Adrenal gland (tissue), 12 donors: Measurements from ENCODE around the gene UXS1. TPM values are rescaled to one million over a fixed set of nuclear protein-coding genes. Genes with fewer than 3 reads are reported as not detected.

Experiments used
- DNase-seq, 7 donors: peaks; one replicate each; pipeline ENCODE4 v3.0.0-alpha.2; 2019 to 2020
- H3K27ac ChIP-seq, 5 donors: fragments of 200-600 bp; sonication (generic) in 4 of 5; 1 replicate in 3 of 5; 2 replicates in 2 of 5; pipeline versions ENCODE4 v1.5.1 to v1.8.0; 2016 to 2020; ENCODE audit warnings: mild to moderate bottlenecking in 1 of 5
- H3K27me3 ChIP-seq: fragments of 200-600 bp; 2 replicates; pipeline ENCODE4 v1.8.0; 2021
- H3K36me3 ChIP-seq, 2 donors: fragments of 200-600 bp; replicated peaks in 1 of 2; 1 replicate in 1 of 2; 2 replicates in 1 of 2; pipeline versions ENCODE4 v1.5.1 to v1.8.0; 2018 to 2022
- H3K4me1 ChIP-seq, 2 donors: fragments of 200-600 bp; replicated peaks in 1 of 2; 1 replicate in 1 of 2; 2 replicates in 1 of 2; pipeline versions ENCODE4 v1.5.1 to v1.8.0; 2018 to 2021
- H3K4me3 ChIP-seq, 4 donors: fragments of 200-600 bp; sonication (generic) in 3 of 4; one replicate each; pipeline ENCODE4 v1.5.1; 2016 to 2018
- H3K9me3 ChIP-seq, 3 donors: fragments of 200-600 bp; sonication (generic) in 1 of 3; replicated peaks in 1 of 3; 1 replicate in 2 of 3; 2 replicates in 1 of 3; pipeline versions ENCODE4 v1.5.1 to v1.8.0; 2016 to 2021
- POLR2A ChIP-seq, 2 donors: fragments of 450-650 bp; IDR thresholded peaks; one replicate each; pipeline ENCODE4 v1.6.1; 2017; ENCODE audit warnings: antibody characterized with exemption in 2 of 2, mild to moderate bottlenecking in 2 of 2, moderate library complexity in 1 of 2
- WGBS, 4 donors: extraction: QIAGEN DNeasy Blood & Tissue Kit in 2 of 4; methylation state at CpG; one replicate each; pipeline versions ENCODE4 v1.1.5 to v1.1.7; 2013 to 2017; 5-methylcytosine and 5-hydroxymethylcytosine counted together
- intact Hi-C, 2 donors: fragments of 100-400 bp; cut with DNase I; formaldehyde crosslinking; loops; one replicate each; pipeline versions ENCODE4 v1.14.1 to v1.15.0; 2022 to 2023
- polyA plus RNA-seq, 3 donors: library from polyadenylated mRNA; stranded (reverse); fragments of 200-250 nt in 2 of 3; fragments of 350-450 nt in 1 of 3; fragmentation: Illumina TruSeq in 1 of 3; extraction: RNeasy Lipid Tissue Mini Kit (QIAGEN cat#74804) in 1 of 3; gene quantifications; one replicate each; pipeline ENCODE4 v1.2.3, GENCODE V29; 2013 to 2014
- total RNA-seq, 9 donors: library from RNA; depleted of rRNA in 4 of 9; stranded (reverse); fragments of >200 nt in 4 of 9; fragments of 120-200 nt in 1 of 9; fragmentation: NEBNext Ultra II Directional in 1 of 9; extraction: Animal tissue kit (Norgen Biotek cat#: 25700) in 1 of 9; gene quantifications; one replicate each; pipeline versions ENCODE4 v1.1.0 to v1.2.4, GENCODE V29; 2013 to 2023
- TF ChIP-seq, protein P1 (sequence below), 6 experiments: fragments of 450-650 bp in 4 of 6; fragments of 200-600 bp in 2 of 6; sonication (generic) in 1 of 6; IDR thresholded peaks; 1 replicate in 5 of 6; 2 replicates in 1 of 6; pipeline versions ENCODE4 v1.5.1 to v1.8.0; 2016 to 2021; ENCODE audit warnings: antibody characterized with exemption in 6 of 6, mild to moderate bottlenecking in 2 of 6, moderate library complexity in 1 of 6
- donor health status: healthy with polysubstance abuse.
- donor health status: Bipolar disorder and iron deficiency.
- donor health status: DM: yes; HTN: yes; CAD: no.
- donor health status: DM: no; HTN: no; CAD: no.
- donor health status: DM: no; HTN: no; CAD: no.
- donor health status: DM: yes; HTN: yes; CAD: no.

Gene UXS1
- total and polyA plus RNA-seq, 12 donors = 5.7 to 145 (median 22.3) TPM

DNA sequence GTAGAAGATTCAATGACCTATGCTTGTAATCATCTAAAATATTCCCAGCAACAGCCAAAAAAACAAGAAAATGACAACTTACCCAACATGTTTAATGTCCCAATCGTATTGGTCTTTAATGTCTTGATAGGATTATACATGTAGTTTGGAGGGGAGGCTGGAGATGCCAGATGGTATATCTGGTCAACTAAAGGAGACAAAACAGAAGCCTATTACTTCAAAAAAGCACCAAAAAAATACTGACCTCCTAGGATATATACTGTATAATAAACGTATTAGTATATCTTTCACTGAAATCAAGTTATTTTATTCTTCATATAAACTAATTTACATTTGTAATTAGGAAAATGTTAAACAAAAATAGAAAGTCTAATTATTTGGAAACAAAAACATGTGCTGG lies 64.5 kb downstream of the UXS1 start:
- H3K27ac ChIP-seq = no peak overlapping the region
- H3K4me3 ChIP-seq = no peak overlapping the region
- intact Hi-C loops = no loop called here
- TF ChIP-seq, protein P1, sequence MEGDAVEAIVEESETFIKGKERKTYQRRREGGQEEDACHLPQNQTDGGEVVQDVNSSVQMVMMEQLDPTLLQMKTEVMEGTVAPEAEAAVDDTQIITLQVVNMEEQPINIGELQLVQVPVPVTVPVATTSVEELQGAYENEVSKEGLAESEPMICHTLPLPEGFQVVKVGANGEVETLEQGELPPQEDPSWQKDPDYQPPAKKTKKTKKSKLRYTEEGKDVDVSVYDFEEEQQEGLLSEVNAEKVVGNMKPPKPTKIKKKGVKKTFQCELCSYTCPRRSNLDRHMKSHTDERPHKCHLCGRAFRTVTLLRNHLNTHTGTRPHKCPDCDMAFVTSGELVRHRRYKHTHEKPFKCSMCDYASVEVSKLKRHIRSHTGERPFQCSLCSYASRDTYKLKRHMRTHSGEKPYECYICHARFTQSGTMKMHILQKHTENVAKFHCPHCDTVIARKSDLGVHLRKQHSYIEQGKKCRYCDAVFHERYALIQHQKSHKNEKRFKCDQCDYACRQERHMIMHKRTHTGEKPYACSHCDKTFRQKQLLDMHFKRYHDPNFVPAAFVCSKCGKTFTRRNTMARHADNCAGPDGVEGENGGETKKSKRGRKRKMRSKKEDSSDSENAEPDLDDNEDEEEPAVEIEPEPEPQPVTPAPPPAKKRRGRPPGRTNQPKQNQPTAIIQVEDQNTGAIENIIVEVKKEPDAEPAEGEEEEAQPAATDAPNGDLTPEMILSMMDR (IDR thresholded peaks at IDR 0.05) = no peak
- TF ChIP-seq POLR2A (IDR thresholded peaks at IDR 0.05) = no peak
- no peaks in the 10 kb centered on the region for H3K4me1 ChIP-seq
- H3K36me3 ChIP-seq = no peaks in the 10 kb centered on the region
- no peaks in the 10 kb centered on the region for H3K9me3 ChIP-seq
- WGBS, 4 donors = 84 to 90% (median 85%) methylated on average over 2 of the region's 2 CpGs
- no peak for DNase-seq
- H3K27me3 ChIP-seq = no peaks in the 10 kb centered on the region

DNA sequence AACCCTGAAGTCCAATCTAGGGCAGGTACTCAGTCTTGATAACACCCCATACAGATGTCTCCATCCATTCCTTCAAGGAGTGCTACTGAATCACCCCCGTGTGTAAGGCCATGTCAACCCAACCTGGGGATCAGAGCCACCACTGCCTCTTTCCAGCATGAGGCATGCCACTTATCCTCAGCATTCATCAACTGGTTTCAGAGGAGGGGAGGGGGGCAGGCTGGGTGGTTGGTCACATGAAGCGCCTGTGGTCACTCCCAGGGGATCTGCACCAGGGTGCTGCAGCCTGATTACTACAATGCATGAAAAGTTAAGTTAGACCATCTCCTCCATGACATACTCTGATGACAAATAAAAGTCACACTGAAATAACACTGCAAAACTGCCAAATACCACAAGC lies 65.0 kb downstream of the UXS1 start:
- Histone ChIP-seq H3K4me1 (no peaks in the 10 kb centered on the region), H3K36me3 (no peaks in the 10 kb centered on the region), H3K27me3 (no peaks in the 10 kb centered on the region), H3K27ac (no peak overlapping the region), H3K9me3 (no peaks in the 10 kb centered on the region), H3K4me3 (no peak overlapping the region)
- intact Hi-C loops = no loop called here
- TF ChIP-seq, protein P1 (IDR thresholded peaks at IDR 0.05) = no peak
- no peak for TF ChIP-seq POLR2A (IDR thresholded peaks at IDR 0.05)
- WGBS, 4 donors = 82 to 100% (median 97%) methylated on average over 2 of the region's 2 CpGs
- no peak for DNase-seq

DNA sequence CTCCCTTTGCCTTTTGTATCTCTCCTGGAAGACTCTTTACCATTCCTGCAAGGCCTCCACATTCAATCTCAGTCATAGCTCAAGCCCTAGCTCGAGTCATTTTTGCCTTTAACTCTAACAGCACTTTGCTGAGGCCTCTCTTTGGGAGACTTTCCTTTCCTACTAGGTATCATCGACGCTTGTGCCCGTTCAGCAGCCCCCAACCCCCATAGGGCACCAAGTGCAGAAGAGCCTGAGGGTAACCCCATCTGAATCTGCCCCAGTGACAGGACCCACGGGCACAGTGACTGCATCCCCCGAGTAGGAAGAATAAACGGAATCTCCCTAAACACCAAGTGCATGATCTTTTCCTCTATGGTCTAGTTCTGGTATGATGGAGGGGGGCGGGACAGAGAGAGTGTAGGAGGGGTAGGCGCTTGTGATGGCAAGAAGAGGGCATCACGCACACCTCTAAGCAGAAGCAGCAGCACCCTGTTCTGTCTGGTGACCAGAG lies 66.3 kb downstream of the UXS1 start:
- intact Hi-C loops = no loop called here
- 96 to 97% (median 97%) methylated on average over 10 of the region's 10 CpGs for WGBS, 4 donors
- no peak for TF ChIP-seq POLR2A (IDR thresholded peaks at IDR 0.05)
- TF ChIP-seq, protein P1 (IDR thresholded peaks at IDR 0.05) = no peak

DNA sequence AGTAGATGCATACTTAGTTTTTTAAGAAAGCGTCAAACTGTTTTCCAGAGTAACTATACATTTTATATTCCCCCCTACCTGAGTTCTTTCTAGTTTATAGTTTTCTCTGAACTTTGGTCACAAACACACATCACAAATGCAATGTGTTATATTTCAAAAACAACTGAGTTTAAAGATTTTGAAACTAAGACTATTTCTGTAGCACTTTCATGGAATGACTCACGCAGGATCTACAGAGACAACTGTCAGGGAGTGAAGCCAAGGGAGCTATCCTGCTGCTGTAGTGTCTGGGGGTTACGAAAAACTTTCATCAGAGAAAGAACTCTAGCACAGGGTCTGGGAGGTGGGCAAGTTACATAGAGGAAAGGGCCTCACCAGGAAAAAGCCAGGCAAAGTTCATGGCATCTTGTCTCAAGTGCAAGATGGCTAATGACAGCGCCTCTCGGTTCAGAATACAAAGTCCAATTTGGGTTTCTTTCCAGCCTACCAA lies 66.8 kb downstream of the UXS1 start:
- no peak overlapping the region for H3K4me3 ChIP-seq
- no peak for DNase-seq
- no peaks in the 10 kb centered on the region for H3K36me3 ChIP-seq
- intact Hi-C loops = no loop called here
- no peak for TF ChIP-seq POLR2A (IDR thresholded peaks at IDR 0.05)
- no peaks in the 10 kb centered on the region for H3K4me1 ChIP-seq
- H3K27ac ChIP-seq = no peak overlapping the region
- no peaks in the 10 kb centered on the region for H3K9me3 ChIP-seq
- no peaks in the 10 kb centered on the region for H3K27me3 ChIP-seq
- 89 to 96% (median 92%) methylated on average over 5 of the region's 5 CpGs for WGBS, 4 donors

More for the DNA sequence above, 66.3 kb downstream of the UXS1 start:
- Histone ChIP-seq H3K4me3 (no peak overlapping the region), H3K27ac (no peak overlapping the region), H3K36me3 (no peaks in the 10 kb centered on the region), H3K4me1 (no peaks in the 10 kb centered on the region), H3K9me3 (no peaks in the 10 kb centered on the region), H3K27me3 (no peaks in the 10 kb centered on the region)
- DNase-seq = no peak

DNA sequence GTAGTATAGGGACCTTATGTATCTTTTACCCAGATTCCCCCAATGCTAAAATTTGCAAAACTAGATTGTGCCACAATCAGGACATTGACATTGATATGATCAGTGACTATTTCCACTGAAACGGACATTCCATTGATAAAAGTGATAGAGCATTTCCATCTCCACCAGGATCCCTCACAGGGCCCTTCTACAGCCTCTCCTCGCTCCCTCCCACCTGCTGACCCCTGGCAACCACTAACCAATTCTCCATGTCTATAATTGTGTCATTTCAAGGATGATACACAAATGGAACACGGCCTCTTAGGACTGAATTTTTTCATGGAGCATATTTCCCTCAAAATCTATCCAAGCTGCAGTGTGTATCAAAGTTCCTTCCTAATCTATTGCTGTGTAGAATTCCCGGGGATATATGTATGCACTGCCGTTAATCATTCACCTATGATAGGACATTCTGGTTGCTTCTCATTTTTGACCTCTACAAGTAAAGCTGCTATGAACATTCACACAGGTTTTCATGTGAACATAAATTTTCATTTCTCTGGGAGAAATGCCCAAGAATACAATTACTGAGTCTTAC lies 67.3 kb downstream of the UXS1 start:
- intact Hi-C loops = no loop called here
- no peak for TF ChIP-seq POLR2A (IDR thresholded peaks at IDR 0.05)
- TF ChIP-seq, protein P1 (IDR thresholded peaks at IDR 0.05) = no peak

More for the DNA sequence above, 67.3 kb downstream of the UXS1 start:
- 89 to 94% (median 91%) methylated on average over 5 of the region's 5 CpGs for whole genome bisulfite sequencing, 4 donors
- Histone ChIP-seq H3K4me3 (no peak overlapping the region), H3K27me3 (no peaks in the 10 kb centered on the region), H3K27ac (no peak overlapping the region), H3K9me3 (no peaks in the 10 kb centered on the region), H3K36me3 (peaks cover 0 to 3% of the 10 kb centered on the region in 2 donors), H3K4me1 (no peaks in the 10 kb centered on the region)
- no peak for DNase-seq
